Ishikawa (cell line): ENCODE data around the gene GAL3ST3.

Experiments
- CEBPB ChIP-seq: IDR thresholded peaks from 2 replicates; pipeline ENCODE4 v1.6.1; 2012
- CREB1 ChIP-seq: IDR thresholded peaks from 2 replicates; pipeline ENCODE4 v1.6.1; 2012; ENCODE audit warnings: low read depth
- EGR1 ChIP-seq: IDR thresholded peaks from 2 replicates; pipeline ENCODE4 v1.6.1; 2012
- EP300 ChIP-seq: IDR thresholded peaks from 2 replicates; pipeline ENCODE4 v1.6.1; 2012; ENCODE audit warnings: borderline replicate concordance
- FOXM1 ChIP-seq: IDR thresholded peaks from 2 replicates; pipeline ENCODE4 v1.6.1; 2012; ENCODE audit warnings: low read depth, borderline replicate concordance
- MAX ChIP-seq: IDR thresholded peaks from 2 replicates; pipeline ENCODE4 v1.6.1; 2012
- NFIC ChIP-seq: IDR thresholded peaks from 2 replicates; pipeline ENCODE4 v1.6.1; 2012
- RAD21 ChIP-seq: IDR thresholded peaks from 2 replicates; pipeline ENCODE4 v1.6.1; 2012; ENCODE audit warnings: low read depth
- REST ChIP-seq: IDR thresholded peaks from 2 replicates; pipeline ENCODE4 v1.6.1; 2012; ENCODE audit warnings: low read depth, mild to moderate bottlenecking
- TAF1 ChIP-seq: IDR thresholded peaks from 2 replicates; pipeline ENCODE4 v1.6.1; 2012; ENCODE audit warnings: low read depth, mild to moderate bottlenecking
- TCF12 ChIP-seq: IDR thresholded peaks from 2 replicates; pipeline ENCODE4 v1.6.1; 2012; ENCODE audit warnings: low read depth
- TEAD4 ChIP-seq: IDR thresholded peaks from 2 replicates; pipeline ENCODE4 v1.6.1; 2012
- USF1 ChIP-seq: IDR thresholded peaks from 2 replicates; pipeline ENCODE4 v1.6.1; 2012
- YY1 ChIP-seq: IDR thresholded peaks from 2 replicates; pipeline ENCODE4 v1.6.1; 2012; ENCODE audit warnings: low read depth
- ZBTB7A ChIP-seq: IDR thresholded peaks from 2 replicates; pipeline ENCODE4 v1.6.1; 2012; ENCODE audit warnings: low read depth

Gene GAL3ST3

GRCh38 chr11:66006134-66006890 lies 42.6 kb downstream of the GAL3ST3 start:
- TF ChIP-seq MAX = peak; percentile 24; the same call in 1 of the 2 replicates
- TF ChIP-seq YY1 = 0 out of 2 replicates have a peak, but pooled peaks have one; percentile 21
- 0 out of 2 replicates have a peak, but pooled peaks have one; percentile 9 for TF ChIP-seq TCF12
- no peak for TF ChIP-seq CREB1

- TF ChIP-seq CEBPB (no peak), ZBTB7A (no peak), REST (no peak), EGR1 (no peak), CREB1 (no peak), NFIC (no peak), TAF1 (no peak), TEAD4 (no peak)
These were observed 44.8 kb downstream of the GAL3ST3 start for GRCh38 chr11:66004186-66004585.

GRCh38 chr11:66003291-66003690 lies 45.7 kb downstream of the GAL3ST3 start:
- TF ChIP-seq CREB1 = no peak

- TF ChIP-seq REST (no peak), TAF1 (no peak), USF1 (no peak), CEBPB (no peak), CREB1 (no peak), MAX (no peak), NFIC (no peak), TEAD4 (no peak), ZBTB7A (no peak), TCF12 (no peak), YY1 (no peak), FOXM1 (no peak), RAD21 (no peak), EP300 (no peak)
These were observed 46.2 kb downstream of the GAL3ST3 start for GRCh38 chr11:66002648-66003225.

GRCh38 chr11:66001942-66002647 lies 46.9 kb downstream of the GAL3ST3 start, which contains the start of the genes BANF1 and EIF1AD:
BANF1 (plus strand) TSS chr11:66002503; CDS start chr11:66003251, 748 bp downstream.
EIF1AD (minus strand) TSS chr11:66002157; CDS start chr11:66000389, 1,768 bp downstream.
- TF ChIP-seq MAX = peak; percentile 91
- TF ChIP-seq TEAD4 = peak; percentile 34
- TF ChIP-seq RAD21 = peak; percentile 14
- peak; percentile 36; the same call in 1 of the 2 replicates for TF ChIP-seq EP300
- no peak for TF ChIP-seq CEBPB
- peak; percentile 68 for TF ChIP-seq USF1
- TF ChIP-seq ZBTB7A = no peak
- no peak for TF ChIP-seq CREB1
- peak; percentile 83 for TF ChIP-seq TCF12
- TF ChIP-seq TAF1 = peak; percentile 95
- TF ChIP-seq NFIC = peak; percentile 40; the same call in 1 of the 2 replicates
- TF ChIP-seq EGR1 = no peak
- TF ChIP-seq REST = peak; percentile 8; the same call in 1 of the 2 replicates
- peak; percentile 73; the same call in 1 of the 2 replicates for TF ChIP-seq FOXM1
- peak; percentile 82 for TF ChIP-seq YY1
